HG03558 (cell line): ENCODE results near the gene TSPAN4.

ENCODE experiments used
- ATAC-seq: cut with Tn5 transposase; IDR thresholded peaks from one replicate; pipeline ENCODE4 v1.9.1; 2021; ENCODE audit warnings: moderate number of reproducible peaks; ENCODE audit not compliant: unreplicated experiment; ENCODE audit errors: extremely low read depth

TSPAN4 gene

GRCh38 chr11:900545-900944 is 57.9 kb downstream of the TSPAN4 start:
- no peak for ATAC-seq

DNA sequence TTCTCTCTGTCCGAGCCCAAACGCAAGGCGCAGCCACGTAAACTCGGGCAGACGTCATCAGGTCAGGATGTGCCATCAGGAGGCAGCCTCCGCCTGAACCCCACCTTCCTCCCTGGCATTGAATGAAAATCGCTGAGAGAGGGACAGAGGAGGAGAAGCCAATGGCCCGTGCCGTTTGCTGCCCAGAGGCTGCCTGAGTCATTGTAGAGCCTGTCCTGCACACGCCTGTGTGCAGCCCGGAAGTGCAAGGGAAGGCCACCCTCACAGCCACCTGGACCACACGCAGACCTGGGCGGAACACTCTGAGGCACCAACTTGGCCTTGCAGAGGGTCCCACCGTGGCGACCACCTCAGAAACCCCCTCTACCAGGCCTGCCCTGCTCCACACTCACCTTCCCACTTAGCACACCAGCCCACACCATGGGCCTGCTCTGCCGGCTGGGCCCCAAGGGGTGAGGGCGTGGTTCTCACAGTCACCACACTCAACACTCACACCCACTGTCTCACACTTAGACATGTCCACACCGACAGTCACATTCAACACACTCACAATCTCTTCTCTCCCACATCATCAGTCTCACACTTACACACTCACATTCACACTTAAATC is 58.9 kb downstream of the TSPAN4 start:
- no peak for ATAC-seq

DNA sequence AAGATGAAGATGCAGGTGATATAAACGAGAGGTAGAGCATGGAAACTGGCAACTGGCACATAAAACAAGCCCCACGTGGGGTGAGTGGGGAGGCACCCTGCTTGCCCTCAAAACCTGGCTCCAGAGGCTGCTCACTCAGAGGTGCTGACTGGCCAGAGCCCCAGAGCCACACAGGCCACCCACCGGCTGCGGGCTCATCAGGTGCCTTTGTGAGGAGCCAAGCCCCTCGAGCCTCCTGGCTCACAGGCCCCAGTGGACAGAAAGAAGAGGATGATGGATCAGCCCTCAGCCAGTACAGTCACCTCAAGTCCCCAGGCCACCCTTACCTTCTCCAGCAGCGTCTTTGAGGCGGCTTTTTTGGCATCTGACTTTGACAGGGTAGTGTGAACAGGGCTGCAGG is 61.7 kb downstream of the TSPAN4 start:
- no peak for ATAC-seq

- ATAC-seq: no peak
Observed at GRCh38 chr11:905952-906351, 63.3 kb downstream of the TSPAN4 start.

DNA sequence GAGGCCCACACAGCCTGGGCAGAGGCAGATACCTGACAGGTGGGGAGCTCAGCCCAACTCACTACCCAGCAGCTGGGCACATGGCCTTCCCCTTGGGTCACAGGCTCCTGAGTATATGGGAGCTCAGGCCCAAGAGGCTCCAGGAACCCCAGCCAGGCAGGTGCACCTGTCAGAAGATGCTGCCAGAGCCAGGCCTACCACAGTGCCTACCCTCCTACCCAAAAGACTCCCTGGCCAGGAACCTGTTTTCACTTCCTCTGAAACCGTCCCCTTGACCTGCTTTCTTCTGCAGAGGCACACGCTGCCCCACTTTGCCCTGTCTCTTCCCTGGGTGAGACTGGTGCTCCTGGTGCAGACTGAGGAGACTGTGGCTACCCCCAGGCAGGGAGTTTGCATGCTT is 65.0 kb downstream of the TSPAN4 start:
- ATAC-seq: no peak

GRCh38 chr11:908273-908672 is 65.6 kb downstream of the TSPAN4 start:
- ATAC-seq: no peak

GRCh38 chr11:909406-909805 is 66.8 kb downstream of the TSPAN4 start:
- ATAC-seq: no peak

DNA sequence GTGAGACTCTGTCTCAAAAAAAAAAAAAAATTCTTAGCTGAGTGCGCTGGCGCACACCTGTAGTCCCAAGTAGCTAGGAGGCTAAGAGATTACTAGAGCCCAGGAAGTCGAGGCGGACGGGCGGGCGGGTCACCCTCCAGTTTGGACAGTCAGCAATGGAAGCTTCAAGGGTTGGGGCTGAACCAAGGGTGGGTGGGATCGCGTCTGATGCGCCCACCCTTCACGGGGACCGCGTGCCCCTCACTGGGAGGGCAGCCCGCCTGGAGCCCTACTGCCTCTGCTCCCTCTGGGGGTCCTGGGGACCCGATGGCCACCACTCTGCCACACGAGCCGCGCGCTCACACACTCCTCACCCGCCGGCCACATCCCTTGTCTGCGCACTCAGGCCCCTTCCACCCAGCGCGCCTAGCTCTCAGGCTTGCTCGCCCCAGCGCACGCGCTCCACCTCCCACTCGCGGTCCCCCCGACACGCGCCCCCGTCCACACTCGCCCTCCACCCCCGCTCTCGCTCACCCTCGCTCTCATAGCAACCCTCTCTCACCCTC is 67.5 kb downstream of the TSPAN4 start:
- ATAC-seq: no peak

- peak; percentile 61 for ATAC-seq
Observed at GRCh38 chr11:910589-911030, 68.0 kb downstream of the TSPAN4 start, which contains the start of gene CHID1. TSS of gene CHID1 (minus strand) at chr11:910810. CDS start at chr11:904816, 5,994 bp downstream.

DNA sequence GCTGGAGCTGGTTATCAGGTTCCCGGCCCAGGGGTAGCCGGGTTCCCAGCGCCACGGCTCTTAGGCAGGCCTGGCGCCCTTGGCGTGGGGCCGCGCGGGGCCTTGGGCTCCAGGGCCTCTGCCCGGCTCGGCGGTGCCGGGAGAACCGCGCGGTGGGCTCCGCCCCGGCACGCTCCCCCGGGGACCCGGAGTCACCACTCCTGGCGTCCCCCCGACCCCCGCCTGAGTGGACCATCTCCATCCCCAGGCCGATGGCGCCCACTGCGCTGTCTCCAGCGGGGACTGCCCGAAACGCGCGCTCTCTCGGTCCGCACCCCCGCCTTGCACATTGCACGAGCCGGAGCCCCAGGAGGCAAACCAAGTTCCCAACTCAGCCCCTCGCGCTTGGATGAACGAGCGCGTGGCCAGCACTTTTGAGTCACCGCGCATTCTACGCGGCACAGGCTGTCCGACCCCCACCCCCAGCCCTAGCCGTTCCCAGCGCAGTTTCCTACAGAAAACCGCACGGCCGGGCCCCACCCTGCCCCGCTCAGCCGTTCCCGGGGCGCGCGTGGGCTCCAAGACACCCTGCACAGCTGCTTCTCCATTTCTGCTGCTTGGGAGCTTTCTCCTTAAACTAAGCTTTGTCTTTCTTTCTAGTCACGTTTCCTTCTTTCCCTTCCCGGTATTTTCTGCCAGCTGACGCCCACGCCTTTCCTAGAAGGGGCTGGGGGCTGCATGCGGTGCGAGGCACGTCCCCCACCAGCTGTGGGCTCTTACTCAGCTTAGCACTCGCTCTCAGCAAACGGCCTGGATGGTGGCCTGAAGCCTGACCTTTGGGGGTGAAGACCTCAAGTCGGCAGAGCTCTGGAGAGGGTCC is 68.6 kb downstream of the TSPAN4 start:
- ATAC-seq: no peak

GRCh38 chr11:911890-912219 is 69.2 kb downstream of the TSPAN4 start:
- ATAC-seq: no peak

DNA sequence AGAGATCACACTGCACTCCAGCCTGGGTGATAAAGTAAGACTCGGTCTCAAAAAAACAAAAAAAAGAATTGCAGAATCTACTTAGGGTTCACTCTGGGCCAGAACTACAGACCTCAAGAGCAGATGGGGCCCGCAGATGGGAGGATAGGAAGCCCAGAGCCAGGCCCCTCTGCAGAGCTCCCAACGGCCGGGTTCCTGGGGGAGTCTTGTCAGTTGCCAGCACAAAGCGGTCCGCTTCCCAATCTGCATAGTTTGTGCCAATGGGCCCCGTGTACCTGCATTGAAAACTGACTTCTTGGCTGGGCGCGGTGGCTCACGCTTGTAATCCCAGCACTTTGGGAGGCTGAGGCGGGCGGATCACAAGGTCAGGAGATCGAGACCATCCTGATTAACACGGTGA is 69.6 kb downstream of the TSPAN4 start:
- no peak for ATAC-seq

DNA sequence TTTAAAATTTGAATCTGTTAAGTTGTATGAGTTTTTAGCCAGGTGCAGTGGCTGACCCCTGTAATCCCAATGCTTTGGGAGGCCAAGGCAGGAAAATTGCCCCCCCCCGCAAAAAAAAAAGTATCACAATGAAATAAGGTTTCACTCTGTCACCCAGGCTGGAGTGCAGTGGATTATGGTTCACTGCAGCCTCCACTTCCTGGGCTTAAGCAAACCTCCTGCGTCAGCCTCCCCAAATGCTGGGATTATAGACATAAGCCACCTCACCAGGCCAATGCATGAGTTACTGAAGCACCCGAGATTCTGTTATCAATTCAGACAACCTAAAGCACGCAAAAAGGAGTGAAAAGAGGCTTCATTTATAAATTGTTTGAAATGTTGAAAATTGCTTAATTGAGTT is 70.4 kb downstream of the TSPAN4 start:
- no peak for ATAC-seq

DNA sequence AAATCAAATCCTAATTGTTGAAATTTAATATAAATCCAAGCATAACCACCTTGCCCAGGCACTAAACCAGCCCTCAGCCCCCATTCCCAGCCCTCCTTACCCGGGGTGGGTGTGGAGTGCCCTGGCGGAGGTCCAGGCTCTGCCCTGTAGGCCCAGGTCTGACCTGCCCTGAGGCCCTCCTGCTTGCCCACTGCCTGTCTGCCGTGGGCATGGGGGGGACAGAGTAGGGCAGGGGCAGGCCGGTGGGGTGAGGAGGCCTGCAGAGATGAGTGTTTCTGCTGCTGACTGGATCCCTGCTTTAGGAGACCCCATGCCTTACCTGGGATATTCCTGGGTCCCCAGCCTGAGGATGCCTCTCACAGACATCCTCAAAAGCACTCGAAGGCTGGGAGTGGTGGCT is 71.6 kb downstream of the TSPAN4 start:
- ATAC-seq: no peak

GRCh38 chr11:914747-915501 is 72.3 kb downstream of the TSPAN4 start:
- ATAC-seq: no peak
